HG03520 (cell line): Measurements from ENCODE around the gene SERPINB1.

Source experiments
- ATAC-seq: cut with Tn5 transposase; IDR thresholded peaks from one replicate; pipeline ENCODE4 v1.9.1; 2021; ENCODE audit warnings: mild to moderate bottlenecking, moderate library complexity; ENCODE audit not compliant: unreplicated experiment

SERPINB1 gene

GRCh38 chr6:2795162-2795561 lies 46.5 kb downstream of the SERPINB1 start:
- ATAC-seq: no peak

GRCh38 chr6:2794171-2794730 lies 47.4 kb downstream of the SERPINB1 start:
- ATAC-seq: no peak

GRCh38 chr6:2793534-2794151 lies 48.0 kb downstream of the SERPINB1 start:
- no peak for ATAC-seq

- ATAC-seq: no peak
These were observed 49.1 kb downstream of the SERPINB1 start for GRCh38 chr6:2792330-2793110.

GRCh38 chr6:2791450-2791974 lies 50.2 kb downstream of the SERPINB1 start:
- ATAC-seq: no peak

- no peak for ATAC-seq
These were observed 50.8 kb downstream of the SERPINB1 start for GRCh38 chr6:2790588-2791449.

GRCh38 chr6:2786269-2786668 lies 55.4 kb downstream of the SERPINB1 start:
- ATAC-seq: no peak

GRCh38 chr6:2784930-2785329 lies 56.7 kb downstream of the SERPINB1 start:
- ATAC-seq: no peak

GRCh38 chr6:2784061-2784460 lies 57.6 kb downstream of the SERPINB1 start:
- no peak for ATAC-seq

GRCh38 chr6:2783188-2783963 lies 58.3 kb downstream of the SERPINB1 start:
- no peak for ATAC-seq

- ATAC-seq: no peak
These were observed 58.9 kb downstream of the SERPINB1 start for GRCh38 chr6:2782825-2783187.

GRCh38 chr6:2782356-2782708 lies 59.3 kb downstream of the SERPINB1 start:
- ATAC-seq: no peak
